ENCODE results near the gene JARID2. TPM values are rescaled to one million over a fixed set of nuclear protein-coding genes. Genes with fewer than 3 reads are reported as not detected.

Gene JARID2
- total RNA-seq, 4 donors from 2014 or later, result 10.8 to 31.6 (median 14.3) TPM

GRCh38 chr6:15356179-15356578 lies 110.3 kb downstream of the JARID2 start:
- DNase-seq (ENCODE audit: low spot score), result no peak
- no peak for ATAC-seq (ENCODE audit: low FRiP score)
- TF ChIP-seq CTCF (IDR thresholded peaks at IDR 0.05), result no peak

GRCh38 chr6:15356937-15357336 lies 111.1 kb downstream of the JARID2 start:
- no peak for TF ChIP-seq CTCF (IDR thresholded peaks at IDR 0.05)
- DNase-seq (ENCODE audit: low spot score), result no peak
- no peak for ATAC-seq (ENCODE audit: low FRiP score)

GRCh38 chr6:15357782-15358181 lies 111.9 kb downstream of the JARID2 start:
- no peak for TF ChIP-seq CTCF (IDR thresholded peaks at IDR 0.05)
- ATAC-seq (ENCODE audit: low FRiP score) (no peak), DNase-seq (ENCODE audit: low spot score) (no peak)

- no peak for TF ChIP-seq CTCF (IDR thresholded peaks at IDR 0.05)
- DNase-seq (ENCODE audit: low spot score), result no peak
- no peak for ATAC-seq (ENCODE audit: low FRiP score)
Observed at GRCh38 chr6:15358579-15359327, 112.9 kb downstream of the JARID2 start.

GRCh38 chr6:15359335-15359862 lies 113.5 kb downstream of the JARID2 start:
- ATAC-seq (ENCODE audit: low FRiP score) (no peak), DNase-seq (ENCODE audit: low spot score) (no peak)
- TF ChIP-seq CTCF (IDR thresholded peaks at IDR 0.05), result no peak

- DNase-seq (ENCODE audit: low spot score) (no peak), ATAC-seq (ENCODE audit: low FRiP score) (no peak)
- TF ChIP-seq CTCF (IDR thresholded peaks at IDR 0.05), result no peak
Observed at GRCh38 chr6:15360300-15360699, 114.4 kb downstream of the JARID2 start.

GRCh38 chr6:15361197-15361596 lies 115.3 kb downstream of the JARID2 start:
- DNase-seq (ENCODE audit: low spot score) (no peak), ATAC-seq (ENCODE audit: low FRiP score) (no peak)
- no peak for TF ChIP-seq CTCF (IDR thresholded peaks at IDR 0.05)
